HG02588 (cell line): ENCODE results near the gene PTPRK.

Source experiments
- ATAC-seq: cut with Tn5 transposase; IDR thresholded peaks from one replicate; pipeline ENCODE4 v1.9.1; 2021; ENCODE audit warnings: mild to moderate bottlenecking, moderate library complexity; ENCODE audit not compliant: unreplicated experiment

The PTPRK gene

GRCh38 chr6:128350416-128351254 is 169.8 kb downstream of the PTPRK start:
- no peak for ATAC-seq

GRCh38 chr6:128347123-128347522 is 173.3 kb downstream of the PTPRK start:
- no peak for ATAC-seq

- ATAC-seq: no peak
Observed at GRCh38 chr6:128346569-128346968, 173.8 kb downstream of the PTPRK start.

- ATAC-seq: no peak
Observed at GRCh38 chr6:128345278-128345677, 175.1 kb downstream of the PTPRK start.

GRCh38 chr6:128343706-128344105 is 176.7 kb downstream of the PTPRK start:
- no peak for ATAC-seq

- no peak for ATAC-seq
Observed at GRCh38 chr6:128339635-128340450, 180.6 kb downstream of the PTPRK start.

GRCh38 chr6:128337619-128338018 is 182.8 kb downstream of the PTPRK start:
- ATAC-seq: no peak

- no peak for ATAC-seq
Observed at GRCh38 chr6:128336436-128337095, 183.8 kb downstream of the PTPRK start.

- ATAC-seq: no peak
Observed at GRCh38 chr6:128335963-128336362, 184.4 kb downstream of the PTPRK start.

GRCh38 chr6:128333581-128334223 is 186.7 kb downstream of the PTPRK start:
- no peak for ATAC-seq

GRCh38 chr6:128327890-128328289 is 192.5 kb downstream of the PTPRK start:
- peak; percentile 76 for ATAC-seq

- ATAC-seq: no peak
Observed at GRCh38 chr6:128323011-128323410, 197.4 kb downstream of the PTPRK start.

- no peak for ATAC-seq
Observed at GRCh38 chr6:128319946-128320345, 200.5 kb downstream of the PTPRK start.

GRCh38 chr6:128319157-128319556 is 201.2 kb downstream of the PTPRK start:
- ATAC-seq: no peak

- no peak for ATAC-seq
Observed at GRCh38 chr6:128316258-128316929, 204.0 kb downstream of the PTPRK start.

- ATAC-seq: no peak
Observed at GRCh38 chr6:128314190-128314589, 206.2 kb downstream of the PTPRK start.

- ATAC-seq: no peak
Observed at GRCh38 chr6:128311944-128312570, 208.3 kb downstream of the PTPRK start.

GRCh38 chr6:128310451-128310850 is 209.9 kb downstream of the PTPRK start:
- no peak for ATAC-seq

- no peak for ATAC-seq
Observed at GRCh38 chr6:128307671-128308070, 212.7 kb downstream of the PTPRK start.

- no peak for ATAC-seq
Observed at GRCh38 chr6:128305976-128306375, 214.4 kb downstream of the PTPRK start.
